ENCODE results near the gene SVOP.
"Not testable (repeated sequence)": the region's sequence is repeated elsewhere in the genome, so short reads cannot be mapped to it uniquely, and the experiment has no call there.

The SVOP gene

DNA sequence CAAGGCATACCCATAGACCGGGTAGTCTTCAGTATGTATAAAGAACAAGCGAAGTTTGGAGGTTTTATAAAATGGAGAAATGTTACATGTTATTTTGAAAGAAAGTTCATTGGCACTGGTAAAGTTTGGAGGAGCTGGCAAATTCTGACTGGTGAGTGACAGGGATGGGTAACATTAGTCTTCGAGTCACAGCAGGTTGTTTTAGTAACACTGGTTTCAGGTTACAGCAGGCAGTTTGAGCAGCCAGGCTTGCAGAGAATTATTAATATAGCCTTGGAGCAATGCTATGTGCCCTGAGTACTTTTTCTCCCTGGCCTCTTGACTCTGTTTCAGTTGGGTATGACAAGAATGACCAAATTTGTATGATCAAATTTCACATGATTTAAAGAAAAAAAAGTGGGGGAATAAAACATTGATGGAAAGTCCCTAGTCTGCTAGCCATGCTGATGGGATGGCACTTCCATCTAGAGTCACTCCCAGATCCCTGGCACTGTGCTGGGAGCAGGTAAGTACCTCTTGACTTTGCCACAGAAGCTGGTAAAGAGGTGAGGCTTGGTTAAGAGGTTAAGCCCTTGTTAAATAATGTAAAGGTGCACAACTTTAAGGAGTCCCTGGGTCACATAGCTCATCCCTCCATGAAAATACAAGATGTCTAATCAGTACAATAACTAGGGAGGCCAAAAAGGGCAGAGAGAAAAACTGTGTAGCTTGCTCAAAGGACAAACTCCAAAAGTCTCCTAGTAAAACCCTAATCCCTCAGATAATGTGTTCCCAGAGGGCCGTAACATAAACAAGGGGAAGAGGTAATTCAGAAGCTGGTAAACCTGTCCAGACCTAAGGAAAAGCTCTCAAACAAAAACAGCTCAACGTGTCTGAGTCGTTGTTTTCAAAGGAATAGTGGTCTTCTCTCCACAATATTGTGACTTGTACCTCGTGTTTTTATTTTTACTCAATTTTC is 12.7 kb upstream of the SVOP start:
- no peak for DNase-seq

DNA sequence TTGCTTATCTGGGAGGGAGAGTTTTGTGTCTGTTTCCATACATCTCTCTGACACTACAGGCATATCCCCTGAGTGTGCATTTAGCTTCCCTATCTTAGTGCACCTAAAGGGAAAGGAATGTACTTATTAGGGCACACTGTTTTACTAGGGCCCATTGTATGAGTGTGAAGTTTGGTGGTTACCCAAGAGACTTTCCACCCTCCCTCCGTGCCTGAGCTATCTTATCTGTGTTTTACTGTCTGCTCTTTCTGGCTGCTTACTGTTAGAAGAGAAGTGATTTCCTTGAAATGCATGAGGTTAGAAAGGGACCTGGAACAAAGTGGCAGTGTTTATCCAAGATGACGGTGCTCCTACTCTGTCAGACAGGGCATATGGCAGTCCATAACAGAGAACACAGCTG is 8.5 kb upstream of the SVOP start:
- no peak for DNase-seq

DNA sequence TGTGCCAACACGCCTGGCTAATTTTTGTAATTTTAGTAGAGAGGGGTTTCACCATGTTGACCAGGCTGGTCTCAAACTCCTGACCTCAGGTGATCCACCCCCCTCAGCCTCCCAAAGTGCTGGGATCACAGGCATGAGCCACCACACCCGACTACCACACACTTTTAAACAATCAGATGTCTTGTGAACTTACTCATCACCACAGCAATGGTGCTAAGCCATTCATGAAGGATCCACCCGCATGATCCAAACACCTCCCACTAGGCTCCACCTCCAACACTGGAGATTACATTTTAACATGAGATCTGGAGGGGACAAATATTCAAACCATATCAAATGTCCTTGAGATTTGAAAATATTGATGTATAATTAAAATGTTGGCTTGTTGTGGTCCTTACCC is 7.8 kb upstream of the SVOP start:
- DNase-seq, result not testable (repeated sequence)

DNA sequence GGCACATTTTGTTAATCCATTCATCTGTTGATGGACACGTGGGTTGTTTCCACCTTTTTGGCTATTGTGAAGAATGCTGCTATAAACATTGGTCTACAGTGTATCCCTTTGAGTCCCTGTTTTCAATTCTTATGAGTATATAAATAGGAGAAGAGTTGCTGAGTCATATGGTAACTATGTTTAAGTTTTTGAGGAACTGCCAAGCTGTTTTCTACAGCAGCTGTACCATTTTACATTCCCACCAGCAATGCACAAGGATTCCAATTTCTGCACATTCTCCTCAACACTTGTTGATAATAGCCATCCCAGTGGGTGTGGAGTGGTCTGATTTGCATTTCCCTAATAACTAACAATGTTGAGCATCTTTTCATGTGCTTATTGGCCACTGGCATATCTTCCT is 6.9 kb upstream of the SVOP start:
- DNase-seq, result no peak

DNA sequence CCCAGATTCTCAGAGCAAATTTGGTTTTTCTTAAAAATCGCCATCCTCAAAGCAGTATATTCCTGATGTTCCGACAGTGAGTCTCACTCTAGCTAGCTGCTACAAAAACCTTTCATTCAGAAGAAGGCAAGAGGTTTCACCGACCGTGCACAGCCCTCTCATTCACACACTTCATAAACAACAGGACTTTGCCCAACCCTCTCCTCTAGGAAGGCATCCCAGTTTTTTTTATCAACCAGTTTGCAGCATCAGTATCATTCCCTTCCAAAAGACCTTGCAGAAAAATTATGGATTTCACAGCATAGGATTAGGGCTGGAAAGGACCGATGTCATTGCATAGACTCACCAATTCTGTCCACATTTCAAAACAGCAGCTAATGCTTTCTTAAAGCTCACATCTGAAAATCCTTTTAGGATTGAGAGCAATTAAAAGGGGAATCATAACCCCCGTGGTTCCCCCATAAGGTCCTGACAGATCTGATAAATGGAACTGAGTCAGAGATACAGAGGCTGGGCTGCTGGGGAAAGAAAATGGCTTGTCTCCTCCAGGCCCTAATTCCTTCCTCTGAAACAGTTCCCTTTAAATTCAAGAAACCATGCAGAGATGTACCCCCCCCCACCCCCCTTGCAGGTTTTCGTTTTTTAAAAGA is 597 bp downstream of the SVOP start:
- peak in 1 of 14 donors; percentile 63 for DNase-seq

DNA sequence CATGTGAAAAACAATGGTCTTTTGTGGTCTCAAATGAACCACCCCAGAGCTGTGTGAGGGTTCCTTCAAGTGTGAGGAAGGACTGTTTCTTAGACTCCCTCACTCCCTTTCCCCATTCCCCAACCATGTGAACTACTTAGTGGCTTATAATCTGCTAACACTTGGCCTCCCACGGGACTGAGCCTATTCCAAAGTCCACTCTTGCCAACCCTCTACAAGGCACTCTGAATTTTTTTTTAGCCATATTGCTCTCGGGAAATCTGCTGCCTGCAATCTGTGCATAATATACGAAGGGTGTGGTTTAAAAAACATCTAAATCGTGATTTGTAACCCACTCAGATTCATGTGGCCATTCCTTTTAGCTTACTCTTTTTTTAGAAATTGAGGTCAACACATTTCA is 2.6 kb downstream of the SVOP start:
- peak in 1 of 14 donors; percentile 69 for DNase-seq

DNA sequence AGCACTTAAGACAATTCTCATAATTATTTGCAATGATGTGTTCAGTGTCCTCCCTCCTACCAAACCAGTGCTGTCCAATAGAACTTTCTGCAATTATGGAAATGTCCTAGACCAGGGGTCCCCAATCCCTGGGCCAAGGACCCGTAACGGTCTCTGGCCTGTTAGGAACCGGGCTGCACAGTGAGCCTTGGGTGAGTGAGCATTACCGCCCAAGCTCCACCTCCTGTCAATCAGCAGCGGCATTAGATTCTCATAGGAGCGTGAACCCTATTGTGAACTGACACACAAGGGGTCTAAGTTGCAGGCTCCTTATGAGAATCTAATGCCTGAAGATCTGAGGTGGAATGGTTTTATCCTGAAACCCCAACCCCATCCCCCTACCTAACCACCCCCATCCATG is 3.9 kb downstream of the SVOP start:
- no peak for DNase-seq

DNA sequence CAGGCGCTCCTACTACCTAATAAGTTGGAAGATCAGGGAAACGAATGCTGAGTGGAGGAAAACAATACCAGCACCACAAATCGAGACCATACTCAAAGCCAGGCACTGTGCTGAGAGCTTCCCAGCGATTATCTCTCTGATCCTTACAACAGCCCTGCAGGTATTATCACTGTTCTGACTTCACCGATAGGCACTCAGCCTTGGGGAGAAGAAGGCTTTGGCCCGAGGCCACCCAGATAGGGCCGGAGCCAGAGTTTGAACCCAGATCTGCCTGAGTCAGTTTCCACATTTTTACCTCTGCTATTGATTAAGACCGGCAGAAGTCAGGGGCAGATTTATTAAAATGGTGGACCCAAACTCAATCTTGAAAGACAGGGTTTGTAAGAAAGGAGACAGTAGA is 4.9 kb downstream of the SVOP start:
- DNase-seq, result no peak

DNA sequence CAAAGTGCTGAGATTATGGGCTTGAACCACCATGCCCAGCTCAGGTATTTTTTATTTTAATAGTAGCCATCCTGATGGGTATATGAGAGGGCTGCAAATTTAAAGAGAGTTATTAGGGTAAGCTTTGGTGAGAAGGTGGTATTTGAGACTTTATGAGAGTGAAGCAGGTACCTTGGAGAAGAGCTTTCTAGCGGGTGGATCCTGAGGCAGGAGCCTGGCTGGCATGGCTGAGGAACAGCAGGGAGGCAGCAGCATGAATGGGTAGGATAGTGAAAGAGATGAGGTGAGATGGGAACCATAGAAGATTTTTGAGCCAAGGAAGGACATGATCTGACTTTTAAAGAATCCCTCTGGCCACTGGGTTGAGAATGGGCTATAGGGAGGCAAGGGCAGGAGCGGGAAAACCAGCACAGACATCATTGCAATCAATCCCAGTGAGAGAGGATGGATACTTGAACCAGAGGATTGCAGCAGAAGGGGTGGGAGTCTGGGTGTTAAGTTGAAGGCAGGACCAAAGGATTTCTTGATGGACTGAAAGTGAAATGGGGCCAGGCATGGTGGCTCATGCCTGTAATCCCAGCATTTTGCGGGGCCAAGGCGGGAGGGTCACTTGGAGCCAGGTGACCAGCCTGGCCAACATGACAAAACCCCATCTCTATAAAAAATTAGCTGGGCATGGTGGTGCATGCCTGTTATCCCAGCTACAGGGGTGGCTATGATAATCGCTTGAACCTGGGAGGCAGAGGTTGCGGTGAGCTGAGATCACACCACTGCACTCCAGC is 5.7 kb downstream of the SVOP start:
- DNase-seq, result no peak

DNA sequence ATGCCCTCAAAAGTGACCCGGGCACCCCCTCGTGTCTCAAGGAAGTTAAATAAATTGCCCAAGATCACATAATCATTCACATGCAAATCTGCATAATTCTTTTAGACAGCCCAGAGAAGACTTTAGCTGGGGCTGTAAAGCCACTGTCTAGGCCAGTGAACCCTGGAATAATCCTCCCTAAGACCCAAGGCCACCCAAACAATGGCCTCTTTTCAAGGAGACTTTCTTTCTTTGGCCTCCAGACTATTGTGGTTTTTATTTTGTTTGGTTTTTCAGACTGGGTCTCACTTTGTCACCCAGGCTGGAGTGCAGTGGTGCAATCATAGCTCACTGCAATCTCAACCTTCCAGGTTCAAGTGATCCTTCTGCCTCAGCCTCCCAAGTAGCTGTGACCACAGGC is 10.6 kb downstream of the SVOP start:
- DNase-seq, result no peak

DNA sequence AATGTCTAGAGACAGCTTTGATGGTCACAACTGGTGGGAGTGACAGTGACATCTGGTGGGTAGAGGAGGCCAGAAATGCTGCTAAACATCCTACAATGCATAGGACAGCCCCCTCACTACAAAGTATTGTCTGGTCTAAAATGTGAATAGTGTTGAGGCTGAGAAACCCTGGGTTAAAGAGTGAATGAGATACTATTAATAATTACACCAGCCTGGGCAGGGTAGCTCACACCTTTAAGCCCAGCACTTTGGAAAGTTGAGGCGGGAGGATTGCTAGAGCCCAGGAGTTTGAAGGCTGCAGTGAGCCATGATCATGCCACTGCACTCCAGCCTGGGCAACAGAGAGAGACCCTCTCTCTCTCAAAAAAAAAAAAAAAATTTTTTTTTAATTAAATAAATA is 11.1 kb downstream of the SVOP start:
- no peak for DNase-seq

DNA sequence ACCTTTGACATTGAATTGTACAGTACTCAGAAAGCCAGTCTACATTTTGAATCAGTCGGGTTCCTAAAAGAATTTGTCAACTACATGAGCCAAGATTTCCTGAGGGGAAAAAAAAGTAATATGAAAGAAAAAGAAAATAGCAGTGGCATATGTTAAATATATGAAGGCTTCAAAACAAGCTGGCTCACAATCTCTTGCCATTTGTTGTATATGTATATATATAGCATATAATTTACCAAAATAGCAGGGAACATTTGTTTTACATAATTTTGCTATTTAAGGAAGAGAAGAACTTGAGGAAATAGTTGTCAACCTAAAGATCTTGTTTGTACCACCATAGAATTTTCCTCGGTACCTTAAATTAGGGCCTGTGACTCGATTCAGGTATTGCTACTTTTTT is 16.9 kb downstream of the SVOP start:
- no peak for DNase-seq

DNA sequence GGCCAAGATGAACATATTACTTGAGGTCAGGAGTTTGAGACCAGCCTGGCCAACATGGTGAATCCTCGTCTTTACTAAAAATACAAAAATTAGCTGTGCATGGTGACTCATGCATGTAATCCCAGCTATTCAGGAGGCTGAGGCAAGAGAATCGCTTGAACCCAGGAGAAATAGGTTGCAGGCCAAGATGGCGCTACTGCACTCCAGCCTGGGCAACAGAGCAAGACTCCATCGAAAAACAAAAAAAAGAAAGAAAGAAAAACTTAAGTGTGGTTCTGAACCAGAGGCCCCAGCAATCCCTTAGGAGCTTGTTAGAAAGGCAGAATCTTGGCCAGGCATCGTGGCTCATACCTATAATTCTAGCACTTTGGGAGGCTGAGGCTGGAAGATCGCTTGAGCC is 24.5 kb downstream of the SVOP start:
- DNase-seq, result no peak

DNA sequence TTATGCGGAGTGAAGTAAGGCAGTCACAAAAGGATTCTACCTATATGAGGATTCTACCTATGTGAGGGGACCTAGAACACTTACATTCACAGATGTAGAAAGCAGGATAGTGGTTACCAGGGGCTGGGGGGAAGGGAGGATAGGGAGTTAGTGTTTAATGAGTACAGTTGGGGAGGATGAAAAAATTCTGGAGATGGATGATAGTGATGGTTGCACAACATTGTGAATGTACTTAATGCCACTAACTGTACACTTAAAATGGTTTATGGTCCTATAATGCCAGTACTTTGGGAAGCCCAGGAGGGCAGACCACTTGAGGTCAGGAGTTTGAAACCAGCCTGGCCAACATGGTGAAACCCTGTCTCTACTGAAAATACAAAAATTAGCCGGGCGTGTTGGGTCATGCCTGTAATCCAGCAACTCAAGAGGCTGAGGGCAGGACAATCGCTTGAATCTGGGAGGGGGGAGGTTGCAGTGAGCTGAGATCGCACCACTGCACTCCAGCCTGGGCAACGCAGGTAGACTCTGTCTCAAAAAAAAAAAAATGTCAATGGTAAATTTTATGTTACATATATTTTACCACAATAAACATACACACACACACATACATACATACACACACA is 25.4 kb downstream of the SVOP start:
- DNase-seq, result no peak

DNA sequence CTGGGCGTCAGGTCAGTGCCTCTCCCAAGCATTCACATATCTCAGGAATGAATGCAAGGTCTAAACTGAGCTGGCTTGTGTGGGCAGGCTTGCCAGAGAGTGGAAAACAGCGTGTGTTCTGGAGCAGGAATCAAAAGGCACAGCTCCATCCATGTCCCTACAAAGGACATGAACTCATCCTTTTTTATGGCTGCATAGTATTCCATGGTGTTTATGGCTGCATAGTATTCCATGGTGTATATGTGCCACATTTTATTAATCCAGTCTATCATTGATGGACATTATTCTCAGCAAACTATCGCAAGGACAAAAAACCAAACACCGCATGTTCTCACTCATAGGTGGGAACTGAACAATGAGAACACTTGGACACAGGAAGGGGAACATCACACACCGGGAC is 30.8 kb downstream of the SVOP start:
- not testable (repeated sequence) for DNase-seq

DNA sequence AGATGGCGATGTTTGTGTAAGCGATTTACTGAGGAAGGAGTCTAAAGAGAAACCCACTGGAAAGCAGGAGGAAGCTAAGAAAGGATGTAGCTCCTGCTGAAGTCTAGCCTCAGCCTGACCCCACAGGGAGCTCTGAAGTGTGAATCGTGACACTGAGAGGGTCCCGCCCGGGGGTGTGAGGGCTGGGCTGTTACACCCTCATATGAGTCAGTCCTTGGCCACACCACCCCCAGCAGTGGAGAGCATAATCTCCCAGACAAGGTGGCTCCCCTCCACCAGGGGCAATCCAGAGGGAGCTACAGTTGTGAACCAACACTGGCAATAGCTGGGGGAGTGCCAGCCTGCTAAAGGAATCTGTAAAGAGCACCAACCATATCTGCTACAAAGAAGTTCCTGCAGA is 31.5 kb downstream of the SVOP start:
- DNase-seq, result no peak

DNA sequence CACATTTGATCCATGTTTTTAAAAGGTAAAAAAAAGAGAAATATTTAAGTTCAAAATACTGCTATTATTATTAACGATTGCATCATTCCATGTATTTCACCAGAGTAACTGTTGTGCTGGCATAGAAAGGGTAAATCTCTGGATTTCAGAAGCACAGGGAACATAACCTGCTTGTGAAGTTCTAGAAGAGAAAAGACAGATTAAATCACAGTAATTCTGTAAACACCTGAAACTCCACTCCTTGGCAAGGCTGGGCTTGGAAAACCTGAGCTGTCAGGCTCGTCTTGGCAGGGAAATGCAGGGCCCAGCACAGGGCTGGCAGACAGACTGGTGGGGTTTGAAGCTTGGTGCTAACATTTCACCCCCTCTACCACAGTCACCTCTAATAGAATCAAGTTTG is 35.1 kb downstream of the SVOP start:
- DNase-seq, result no peak

DNA sequence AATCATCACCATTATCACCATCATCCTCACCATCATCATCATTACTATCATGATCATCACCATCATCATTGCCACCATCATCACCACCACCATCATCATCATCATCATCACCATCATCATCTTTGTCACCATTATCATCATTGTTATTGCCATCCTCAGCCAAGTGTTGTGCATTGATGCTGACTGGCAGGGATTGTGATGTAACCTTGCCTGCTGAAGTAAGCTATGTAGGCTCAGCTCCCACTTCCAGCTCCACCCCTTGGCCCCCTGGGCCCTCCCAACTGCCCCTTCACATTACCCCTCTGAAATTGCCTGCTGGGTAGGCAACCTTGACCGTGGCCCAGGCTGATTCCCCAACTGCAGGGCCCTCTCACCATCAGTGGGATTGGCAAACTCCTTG is 37.6 kb downstream of the SVOP start:
- DNase-seq, result no peak

DNA sequence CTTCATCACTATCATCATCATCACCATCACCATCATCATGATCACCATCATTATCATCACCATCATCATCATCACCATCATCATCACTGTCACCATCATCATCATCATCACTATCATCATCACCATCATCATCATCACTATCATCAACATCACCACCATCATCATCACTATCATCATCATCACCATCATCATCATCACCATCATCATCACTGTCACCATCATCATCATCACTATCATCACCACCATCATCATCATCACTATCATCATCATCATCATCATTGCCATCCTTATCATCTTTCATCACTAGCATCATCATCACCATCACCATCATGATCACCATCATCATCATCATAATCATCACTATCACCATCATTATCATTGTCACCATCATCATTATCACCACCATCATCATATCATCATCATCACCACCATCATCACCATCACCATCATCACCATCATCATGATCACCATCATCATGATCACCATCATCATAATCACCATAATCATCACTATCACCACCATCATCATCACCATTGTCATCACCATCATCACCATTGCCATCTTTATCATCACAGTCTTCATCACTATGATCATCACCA is 38.1 kb downstream of the SVOP start:
- DNase-seq, result no peak

DNA sequence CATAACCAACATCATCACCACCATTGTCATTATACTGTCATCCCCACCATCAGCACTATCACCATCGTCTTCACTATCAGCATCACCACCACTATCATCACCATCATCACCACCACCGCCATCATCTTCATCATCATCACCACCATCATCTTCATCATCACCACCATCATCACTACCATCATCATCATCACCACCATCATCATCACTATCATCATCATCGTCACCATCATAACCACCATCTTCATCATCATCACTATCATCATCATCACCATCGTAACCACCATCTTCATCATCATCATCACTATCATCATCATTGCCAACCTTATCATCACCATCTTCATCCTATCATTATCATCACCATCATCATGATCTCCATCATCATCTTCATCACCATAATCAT is 39.0 kb downstream of the SVOP start:
- no peak for DNase-seq

DNA sequence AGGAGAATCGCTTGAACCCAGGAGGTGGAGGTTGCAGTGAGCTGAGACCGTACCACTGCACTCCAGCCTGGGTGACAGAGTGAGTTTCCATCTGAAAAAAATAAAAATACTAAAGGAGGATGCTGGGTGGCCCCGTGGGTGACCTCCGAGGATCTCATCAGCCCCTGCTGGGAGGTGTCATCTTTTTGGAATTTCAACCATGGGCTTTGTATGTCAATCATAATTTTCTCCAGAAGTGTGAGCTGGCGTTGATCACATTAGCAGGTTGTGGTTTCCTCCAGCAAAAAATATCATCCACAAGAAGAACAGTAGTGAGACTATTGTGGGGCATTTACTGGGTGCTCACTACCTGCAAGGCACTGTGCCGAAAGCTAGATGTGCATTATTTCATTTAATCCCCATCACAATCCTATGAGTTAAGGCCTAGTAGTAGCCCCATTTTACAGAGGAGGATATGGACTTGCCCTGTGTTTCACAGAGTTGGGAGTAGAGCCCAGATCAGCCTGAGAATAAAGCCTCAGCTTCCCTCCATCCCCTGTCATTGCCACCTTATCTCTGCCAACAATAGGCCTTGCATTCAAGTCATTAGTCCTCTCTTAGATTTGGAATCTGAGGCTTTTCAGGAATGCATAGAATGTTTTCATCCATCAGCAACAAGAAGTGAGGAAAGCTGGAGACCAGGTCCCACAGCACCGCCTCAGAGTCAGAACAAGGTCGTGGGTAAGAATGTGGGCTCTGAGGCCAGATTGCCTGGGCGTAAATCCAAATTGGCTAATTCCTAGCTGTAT is 39.8 kb downstream of the SVOP start:
- no peak for DNase-seq

DNA sequence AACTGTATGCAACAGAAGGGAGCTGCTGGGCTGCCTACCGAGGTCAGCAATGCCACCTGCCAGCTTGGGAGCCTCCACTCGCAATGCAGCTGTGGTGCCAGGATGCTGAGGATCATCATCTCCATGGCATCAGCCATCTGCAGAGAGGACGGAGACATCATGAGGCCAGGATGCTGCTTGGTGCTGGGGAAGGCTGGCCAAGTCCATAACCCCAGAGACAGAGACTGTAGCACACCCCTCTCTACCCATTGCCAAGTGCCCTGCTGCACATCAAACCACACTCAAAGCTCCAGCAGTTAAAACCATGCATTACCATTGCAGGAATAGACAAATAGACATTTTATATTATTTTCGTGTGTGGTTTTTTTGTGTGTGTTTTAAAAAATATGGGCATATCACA is 43.5 kb downstream of the SVOP start:
- DNase-seq, result no peak

Measured in C1 segment of cervical spinal cord (tissue), 14 donors.